ENCODE measurements around the gene ABO.
"Not testable (repeated sequence)": the region's sequence is repeated elsewhere in the genome, so short reads cannot be mapped to it uniquely, and the experiment has no call there.

The ABO gene

GRCh38 chr9:133252301-133253020, 22.5 kb downstream of the ABO start:
- Histone ChIP-seq H3K27me3 (ENCODE audit: control insufficient read depth, low read length) (peaks cover 20% of the 10 kb centered on the region), H3K4me1 (ENCODE audit: control insufficient read depth, low read length) (no peaks in the 10 kb centered on the region), H4K20me1 (ENCODE audit: control insufficient read depth, insufficient read depth, low read depth, low read length) (no peaks in the 10 kb centered on the region), H3K4me2 (ENCODE audit: low read length) (no peak overlapping the region), H3K79me2 (ENCODE audit: control insufficient read depth, low read length) (no peaks in the 10 kb centered on the region), H3K36me3 (ENCODE audit: control insufficient read depth, low read length) (no peaks in the 10 kb centered on the region), H3K27ac (ENCODE audit: low read depth, low read length) (no peak overlapping the region), H3F3A (ENCODE audit: control insufficient read depth, insufficient read depth) (no peaks in the 10 kb centered on the region), H3K9me3 (ENCODE audit: control insufficient read depth, insufficient read depth, low read length) (no peaks in the 10 kb centered on the region), H3K9me2 (replicated peaks; ENCODE audit: control insufficient read depth, low read length) (no peaks in the 10 kb centered on the region), H3K4me3 (ENCODE audit: low read length) (no peak overlapping the region)
- TF ChIP-seq CTCF (IDR thresholded peaks at IDR 0.05; ENCODE audit: low read depth, low read length, poor library complexity, severe bottlenecking), result no peak
- TF ChIP-seq EZH2phosphoT487 (IDR thresholded peaks at IDR 0.05; ENCODE audit: borderline replicate concordance, low read length), result no peak

- Histone ChIP-seq H3K79me2 (ENCODE audit: control insufficient read depth, low read length) (no peaks in the 10 kb centered on the region), H3K9me2 (replicated peaks; ENCODE audit: control insufficient read depth, low read length) (no peaks in the 10 kb centered on the region), H3K27me3 (ENCODE audit: control insufficient read depth, low read length) (peaks cover 20% of the 10 kb centered on the region), H3K9me3 (ENCODE audit: control insufficient read depth, insufficient read depth, low read length) (no peaks in the 10 kb centered on the region), H3K4me1 (ENCODE audit: control insufficient read depth, low read length) (no peaks in the 10 kb centered on the region), H3K4me3 (ENCODE audit: low read length) (no peak overlapping the region), H3K27ac (ENCODE audit: low read depth, low read length) (no peak overlapping the region), H3F3A (ENCODE audit: control insufficient read depth, insufficient read depth) (no peaks in the 10 kb centered on the region), H3K36me3 (ENCODE audit: control insufficient read depth, low read length) (no peaks in the 10 kb centered on the region), H3K4me2 (ENCODE audit: low read length) (no peak overlapping the region), H4K20me1 (ENCODE audit: control insufficient read depth, insufficient read depth, low read depth, low read length) (no peaks in the 10 kb centered on the region)
- no peak for TF ChIP-seq EZH2phosphoT487 (IDR thresholded peaks at IDR 0.05; ENCODE audit: borderline replicate concordance, low read length)
- no peak for TF ChIP-seq CTCF (IDR thresholded peaks at IDR 0.05; ENCODE audit: low read depth, low read length, poor library complexity, severe bottlenecking)
Observed at GRCh38 chr9:133251773-133252172, 23.2 kb downstream of the ABO start.

GRCh38 chr9:133251221-133251620, 23.8 kb downstream of the ABO start:
- not testable (repeated sequence) for H3K4me2 ChIP-seq (ENCODE audit: low read length); H3K9me3 ChIP-seq (ENCODE audit: control insufficient read depth, insufficient read depth, low read length); H3K79me2 ChIP-seq (ENCODE audit: control insufficient read depth, low read length); H3K36me3 ChIP-seq (ENCODE audit: control insufficient read depth, low read length); H3F3A ChIP-seq (ENCODE audit: control insufficient read depth, insufficient read depth); H3K4me3 ChIP-seq (ENCODE audit: low read length); H3K27ac ChIP-seq (ENCODE audit: low read depth, low read length); H4K20me1 ChIP-seq (ENCODE audit: control insufficient read depth, insufficient read depth, low read depth, low read length); H3K9me2 ChIP-seq (replicated peaks; ENCODE audit: control insufficient read depth, low read length); H3K4me1 ChIP-seq (ENCODE audit: control insufficient read depth, low read length)
- peaks cover 20% of the 10 kb centered on the region for H3K27me3 ChIP-seq (ENCODE audit: control insufficient read depth, low read length)

- Histone ChIP-seq H3K4me1 (ENCODE audit: control insufficient read depth, low read length) (no peaks in the 10 kb centered on the region), H3K4me3 (ENCODE audit: low read length) (no peak overlapping the region), H3K27me3 (ENCODE audit: control insufficient read depth, low read length) (peaks cover 20% of the 10 kb centered on the region), H3K27ac (ENCODE audit: low read depth, low read length) (no peak overlapping the region), H3K9me2 (replicated peaks; ENCODE audit: control insufficient read depth, low read length) (no peaks in the 10 kb centered on the region), H3F3A (ENCODE audit: control insufficient read depth, insufficient read depth) (no peaks in the 10 kb centered on the region), H3K9me3 (ENCODE audit: control insufficient read depth, insufficient read depth, low read length) (no peaks in the 10 kb centered on the region), H3K36me3 (ENCODE audit: control insufficient read depth, low read length) (no peaks in the 10 kb centered on the region), H3K79me2 (ENCODE audit: control insufficient read depth, low read length) (no peaks in the 10 kb centered on the region), H3K4me2 (ENCODE audit: low read length) (no peak overlapping the region), H4K20me1 (ENCODE audit: control insufficient read depth, insufficient read depth, low read depth, low read length) (no peaks in the 10 kb centered on the region)
- no peak for TF ChIP-seq EZH2phosphoT487 (IDR thresholded peaks at IDR 0.05; ENCODE audit: borderline replicate concordance, low read length)
- no peak for TF ChIP-seq CTCF (IDR thresholded peaks at IDR 0.05; ENCODE audit: low read depth, low read length, poor library complexity, severe bottlenecking)
Observed at GRCh38 chr9:133250741-133251170, 24.2 kb downstream of the ABO start.

Measured in DOHH2 (cell line).